Measurements from ENCODE around the gene MT1H. TPM values are rescaled to one million over a fixed set of nuclear protein-coding genes. Genes with fewer than 3 reads are reported as not detected.
A peak's percentile ranks its signal among the peaks of the same experiment; 100 is the strongest.

The MT1H gene
- total and polyA plus RNA-seq, 2 of the 13 experiments (the other 11 are each of a cell fraction or from before 2014, with no cell fraction given): 0.60 TPM; not detected in 1

DNA sequence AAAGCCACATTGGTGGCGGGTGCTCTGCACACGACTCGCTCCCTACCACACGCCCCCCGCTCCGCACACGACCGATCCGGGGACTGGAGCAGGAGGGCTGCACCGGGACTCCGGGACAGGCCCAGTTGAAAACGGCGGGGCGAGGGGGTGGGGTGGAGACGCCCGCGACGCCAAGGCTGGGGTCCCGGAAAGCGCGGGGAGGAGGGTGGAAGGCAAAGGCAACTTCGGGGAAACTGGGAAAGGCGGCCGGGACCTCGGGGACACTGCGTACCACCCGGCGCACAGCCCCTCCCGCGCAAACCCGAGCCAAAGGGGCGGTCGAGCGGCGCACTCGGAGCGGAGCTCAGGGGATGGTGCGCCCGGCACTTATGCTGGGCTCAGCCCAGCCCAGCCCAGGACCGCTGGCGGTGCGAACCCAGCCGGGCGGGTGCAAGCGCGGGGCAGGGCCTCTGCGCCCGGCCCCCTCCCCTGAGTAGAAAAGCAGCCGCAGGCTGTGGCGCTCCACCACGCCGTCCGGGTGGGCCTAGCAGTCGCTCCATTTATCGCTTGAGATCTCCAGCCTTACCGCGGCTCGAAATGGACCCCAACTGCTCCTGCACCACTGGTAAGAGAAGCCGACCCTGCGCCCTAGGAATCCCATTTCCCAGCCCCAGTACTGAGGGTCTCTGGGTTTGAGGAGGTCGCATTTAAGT is 37.3 kb upstream of the MT1H start, which contains the start of gene MT1M (continued):
- TF ChIP-seq, protein P1, sequence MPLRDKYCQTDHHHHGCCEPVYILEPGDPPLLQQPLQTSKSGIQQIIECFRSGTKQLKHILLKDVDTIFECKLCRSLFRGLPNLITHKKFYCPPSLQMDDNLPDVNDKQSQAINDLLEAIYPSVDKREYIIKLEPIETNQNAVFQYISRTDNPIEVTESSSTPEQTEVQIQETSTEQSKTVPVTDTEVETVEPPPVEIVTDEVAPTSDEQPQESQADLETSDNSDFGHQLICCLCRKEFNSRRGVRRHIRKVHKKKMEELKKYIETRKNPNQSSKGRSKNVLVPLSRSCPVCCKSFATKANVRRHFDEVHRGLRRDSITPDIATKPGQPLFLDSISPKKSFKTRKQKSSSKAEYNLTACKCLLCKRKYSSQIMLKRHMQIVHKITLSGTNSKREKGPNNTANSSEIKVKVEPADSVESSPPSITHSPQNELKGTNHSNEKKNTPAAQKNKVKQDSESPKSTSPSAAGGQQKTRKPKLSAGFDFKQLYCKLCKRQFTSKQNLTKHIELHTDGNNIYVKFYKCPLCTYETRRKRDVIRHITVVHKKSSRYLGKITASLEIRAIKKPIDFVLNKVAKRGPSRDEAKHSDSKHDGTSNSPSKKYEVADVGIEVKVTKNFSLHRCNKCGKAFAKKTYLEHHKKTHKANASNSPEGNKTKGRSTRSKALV (CRISPR knock-in tag; IDR thresholded peaks at IDR 0.05): peak; percentile 78; the same call in 1 of the 2 replicates
- TF ChIP-seq MTF2 (CRISPR knock-in tag; IDR thresholded peaks at IDR 0.05; ENCODE audit: borderline replicate concordance) (peak; percentile 97; the same call in 1 of the 2 replicates), CEBPB (IDR thresholded peaks at IDR 0.05; ENCODE audit: borderline replicate concordance, low read depth, low read length) (no peak), AHR (CRISPR knock-in tag; IDR thresholded peaks at IDR 0.05) (no peak), ZNF768 (CRISPR knock-in tag; IDR thresholded peaks at IDR 0.05) (0 out of 2 replicates have a peak, but pooled peaks have one; percentile 66), PHF21A (CRISPR knock-in tag; IDR thresholded peaks at IDR 0.05) (no peak), NONO (IDR thresholded peaks at IDR 0.05) (no peak), NONO (CRISPR knock-in tag; conservative IDR thresholded peaks at IDR 0.05) (0 out of 2 replicates have a peak, but pooled peaks have one; percentile 20), MEF2D (CRISPR knock-in tag; IDR thresholded peaks at IDR 0.05) (no peak), GZF1 (CRISPR knock-in tag; IDR thresholded peaks at IDR 0.05) (no peak), MAFF (IDR thresholded peaks at IDR 0.05; ENCODE audit: low read depth, low read length) (no peak), ZNF33B (CRISPR knock-in tag; IDR thresholded peaks at IDR 0.05) (no peak), SNAI1 (CRISPR knock-in tag; IDR thresholded peaks at IDR 0.05; ENCODE audit: borderline replicate concordance) (no peak), SP5 (CRISPR knock-in tag; IDR thresholded peaks at IDR 0.05; ENCODE audit: borderline replicate concordance, low read depth) (no peak), SOX13 (IDR thresholded peaks at IDR 0.05) (no peak), SOX13 (CRISPR knock-in tag; conservative IDR thresholded peaks at IDR 0.05 in 1 of 2, IDR thresholded peaks at IDR 0.05 in 1 of 2) (no peak), SP1 (IDR thresholded peaks at IDR 0.05) (no peak), SP1 (CRISPR knock-in tag; IDR thresholded peaks at IDR 0.05) (no peak), ZZZ3 (CRISPR knock-in tag; IDR thresholded peaks at IDR 0.05; ENCODE audit: borderline replicate concordance) (no peak), ZNF546 (CRISPR knock-in tag; conservative IDR thresholded peaks at IDR 0.05) (no peak), IKZF4 (CRISPR knock-in tag; IDR thresholded peaks at IDR 0.05; ENCODE audit: borderline replicate concordance, low read depth, not compliant biosample characterization) (no peak), SMAD1 (CRISPR knock-in tag; IDR thresholded peaks at IDR 0.05; ENCODE audit: borderline replicate concordance, low read depth) (no peak; the same call in 1 of the 2 replicates), ZFP82 (CRISPR knock-in tag; IDR thresholded peaks at IDR 0.05; ENCODE audit: borderline replicate concordance) (no peak), MZF1 (CRISPR knock-in tag; IDR thresholded peaks at IDR 0.05; ENCODE audit: borderline replicate concordance) (peak; percentile 82; the same call in 1 of the 2 replicates), HDAC1 (CRISPR knock-in tag; IDR thresholded peaks at IDR 0.05) (no peak)
- TF ChIP-seq, protein P2, sequence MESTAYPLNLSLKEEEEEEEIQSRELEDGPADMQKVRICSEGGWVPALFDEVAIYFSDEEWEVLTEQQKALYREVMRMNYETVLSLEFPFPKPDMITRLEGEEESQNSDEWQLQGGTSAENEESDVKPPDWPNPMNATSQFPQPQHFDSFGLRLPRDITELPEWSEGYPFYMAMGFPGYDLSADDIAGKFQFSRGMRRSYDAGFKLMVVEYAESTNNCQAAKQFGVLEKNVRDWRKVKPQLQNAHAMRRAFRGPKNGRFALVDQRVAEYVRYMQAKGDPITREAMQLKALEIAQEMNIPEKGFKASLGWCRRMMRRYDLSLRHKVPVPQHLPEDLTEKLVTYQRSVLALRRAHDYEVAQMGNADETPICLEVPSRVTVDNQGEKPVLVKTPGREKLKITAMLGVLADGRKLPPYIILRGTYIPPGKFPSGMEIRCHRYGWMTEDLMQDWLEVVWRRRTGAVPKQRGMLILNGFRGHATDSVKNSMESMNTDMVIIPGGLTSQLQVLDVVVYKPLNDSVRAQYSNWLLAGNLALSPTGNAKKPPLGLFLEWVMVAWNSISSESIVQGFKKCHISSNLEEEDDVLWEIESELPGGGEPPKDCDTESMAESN (CRISPR knock-in tag; conservative IDR thresholded peaks at IDR 0.05): no peak
- TF ChIP-seq, protein P3, sequence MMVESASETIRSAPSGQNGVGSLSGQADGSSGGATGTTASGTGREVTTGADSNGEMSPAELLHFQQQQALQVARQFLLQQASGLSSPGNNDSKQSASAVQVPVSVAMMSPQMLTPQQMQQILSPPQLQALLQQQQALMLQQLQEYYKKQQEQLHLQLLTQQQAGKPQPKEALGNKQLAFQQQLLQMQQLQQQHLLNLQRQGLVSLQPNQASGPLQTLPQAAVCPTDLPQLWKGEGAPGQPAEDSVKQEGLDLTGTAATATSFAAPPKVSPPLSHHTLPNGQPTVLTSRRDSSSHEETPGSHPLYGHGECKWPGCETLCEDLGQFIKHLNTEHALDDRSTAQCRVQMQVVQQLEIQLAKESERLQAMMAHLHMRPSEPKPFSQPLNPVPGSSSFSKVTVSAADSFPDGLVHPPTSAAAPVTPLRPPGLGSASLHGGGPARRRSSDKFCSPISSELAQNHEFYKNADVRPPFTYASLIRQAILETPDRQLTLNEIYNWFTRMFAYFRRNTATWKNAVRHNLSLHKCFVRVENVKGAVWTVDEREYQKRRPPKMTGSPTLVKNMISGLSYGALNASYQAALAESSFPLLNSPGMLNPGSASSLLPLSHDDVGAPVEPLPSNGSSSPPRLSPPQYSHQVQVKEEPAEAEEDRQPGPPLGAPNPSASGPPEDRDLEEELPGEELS (CRISPR knock-in tag; IDR thresholded peaks at IDR 0.05): no peak

Measured in HepG2 (cell line).